Stomach (tissue), 4 donors: ENCODE measurements around the gene PPP2R5C.

Experiments used
- CTCF ChIP-seq, 7 experiments: fragments of 450-650 bp in 4 of 7; fragments of 200-600 bp in 3 of 7; sonication (generic) in 3 of 7; IDR thresholded peaks; one replicate each; pipeline ENCODE4 v1.5.1; 2016 to 2019; ENCODE audit warnings: antibody characterized with exemption in 7 of 7, control low read depth in 2 of 7, mild to moderate bottlenecking in 1 of 7
- POLR2A ChIP-seq, 4 donors: fragments of 450-650 bp; IDR thresholded peaks; one replicate each; pipeline ENCODE4 v1.6.1; 2016; ENCODE audit warnings: antibody characterized with exemption in 4 of 4, control low read depth in 2 of 4, mild to moderate bottlenecking in 1 of 4, moderate library complexity in 1 of 4
- POLR2AphosphoS5 ChIP-seq, 3 donors: sonication (generic); formaldehyde crosslinking; IDR thresholded peaks; one replicate each; pipeline ENCODE4 v1.6.1; 2016; ENCODE audit warnings: antibody characterized with exemption in 3 of 3

DNA sequence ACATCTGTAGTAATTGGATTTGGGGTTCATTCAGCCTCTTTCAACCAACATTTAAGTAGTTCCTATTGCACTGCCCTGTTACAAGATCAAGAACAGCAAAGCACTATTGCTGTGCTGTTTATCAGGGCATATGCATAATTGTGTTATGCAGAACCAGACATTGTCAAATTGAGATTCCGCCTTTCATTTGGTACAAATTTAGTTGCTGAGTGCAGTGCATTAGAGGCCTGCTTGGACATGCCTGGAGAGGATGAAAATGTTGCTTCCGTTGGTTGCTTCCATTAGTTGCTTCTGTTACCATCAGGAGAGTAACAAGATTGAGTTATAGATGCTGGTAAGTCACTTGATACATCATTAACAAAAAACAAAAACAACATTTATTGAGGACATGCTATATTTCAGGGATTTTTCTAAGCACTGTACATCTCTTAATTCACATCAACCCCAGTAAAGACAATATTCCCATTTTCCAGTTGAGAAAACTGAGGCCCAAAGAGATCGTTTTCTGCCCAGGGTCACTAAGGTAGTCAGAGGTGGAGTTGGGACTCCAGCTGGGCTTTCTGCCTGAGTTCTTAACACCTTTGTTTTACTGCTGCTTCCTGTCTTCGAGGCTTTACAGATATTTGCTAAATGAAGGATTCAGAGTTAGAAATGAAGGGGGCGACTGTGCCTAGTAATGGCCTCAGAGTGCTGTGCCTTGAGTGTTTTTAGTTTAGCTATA lies 79.3 kb downstream of the PPP2R5C start:
- no peak for TF ChIP-seq CTCF (IDR thresholded peaks at IDR 0.05)
- no peak for TF ChIP-seq POLR2A (IDR thresholded peaks at IDR 0.05)
- no peak for TF ChIP-seq POLR2AphosphoS5 (IDR thresholded peaks at IDR 0.05)
